Mucosa of stomach (tissue), 1 donor: ENCODE measurements around the gene ATP8A2.

Source experiments
- H3K27me3 ChIP-seq: one replicate; pipeline ENCODE4 v1.7.0; 2013; ENCODE audit warnings: mild to moderate bottlenecking, low read length; ENCODE audit not compliant: control insufficient read depth, insufficient read depth
- H3K36me3 ChIP-seq: one replicate; pipeline ENCODE4 v1.7.0; 2013; ENCODE audit warnings: low read length; ENCODE audit not compliant: control insufficient read depth, insufficient read depth
- H3K4me1 ChIP-seq: one replicate; pipeline ENCODE4 v1.7.0; 2013; ENCODE audit warnings: mild to moderate bottlenecking, low read length; ENCODE audit not compliant: control insufficient read depth, insufficient read depth
- H3K4me3 ChIP-seq: one replicate; pipeline ENCODE4 v1.7.0; 2013; ENCODE audit warnings: low read length
- H3K9ac ChIP-seq: one replicate; pipeline ENCODE4 v1.7.0; 2013; ENCODE audit warnings: mild to moderate bottlenecking, low read length, moderate library complexity
- H3K9me3 ChIP-seq: one replicate; pipeline ENCODE4 v1.7.0; 2013; ENCODE audit warnings: mild to moderate bottlenecking, low read length, moderate library complexity; ENCODE audit not compliant: control insufficient read depth
- donor health status: Pancreatic carcinoma.

ATP8A2 gene

DNA sequence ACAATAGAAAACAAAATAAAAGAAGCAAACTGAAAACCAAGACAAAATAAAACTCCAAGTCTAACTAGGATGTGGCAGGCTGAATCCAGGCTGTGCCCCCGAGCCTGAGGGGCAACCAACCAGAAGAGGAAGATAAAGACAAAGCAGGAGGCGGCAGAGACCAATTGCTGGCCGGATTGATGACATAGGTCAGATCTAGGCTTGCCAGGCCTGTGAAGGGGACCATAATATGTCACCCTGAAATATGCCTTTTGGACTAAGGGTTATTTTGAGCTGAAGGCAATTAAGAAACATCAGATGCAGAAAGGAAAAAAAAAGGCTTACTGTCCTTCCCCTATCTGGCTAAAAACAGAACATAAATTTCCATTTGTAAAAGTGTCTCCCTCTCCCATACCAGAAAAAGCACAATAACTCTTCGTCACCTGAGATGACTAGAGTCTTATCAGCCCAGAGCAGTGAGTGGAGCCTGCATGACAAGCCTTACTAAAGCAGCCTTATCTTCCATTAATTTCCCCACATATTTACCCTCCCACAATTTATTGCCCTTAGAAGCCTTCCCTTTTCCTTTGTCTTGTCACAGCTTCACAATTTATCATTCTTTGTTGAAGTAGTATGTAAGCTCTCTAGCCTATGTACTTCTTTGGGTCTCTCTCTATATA is 22.8 kb downstream of the ATP8A2 start:
- no peaks in the 10 kb centered on the region for H3K27me3 ChIP-seq
- no peak overlapping the region for H3K9ac ChIP-seq
- no peaks in the 10 kb centered on the region for H3K36me3 ChIP-seq
- H3K4me1 ChIP-seq = no peaks in the 10 kb centered on the region
- no peaks in the 10 kb centered on the region for H3K9me3 ChIP-seq
- no peak overlapping the region for H3K4me3 ChIP-seq

DNA sequence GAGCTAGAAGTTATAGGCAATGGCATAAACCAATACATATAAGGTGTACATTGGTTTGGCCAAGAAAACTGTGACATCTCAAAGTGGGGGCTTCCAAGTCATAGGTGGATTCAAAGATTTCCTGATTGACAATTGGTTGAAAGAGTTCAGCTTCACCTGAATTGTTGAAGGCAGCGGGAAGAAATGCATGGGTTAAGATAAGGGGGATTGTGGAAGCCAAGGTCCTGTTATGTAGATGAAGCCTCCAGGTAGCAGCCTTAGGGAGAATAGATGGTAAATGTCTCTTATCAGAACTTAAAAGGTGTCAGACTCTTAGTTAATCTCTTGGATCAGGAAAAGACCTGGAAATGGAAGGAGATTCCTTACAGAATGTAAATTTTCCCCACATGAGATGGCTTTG is 26.0 kb downstream of the ATP8A2 start:
- Histone ChIP-seq H3K36me3 (no peaks in the 10 kb centered on the region), H3K9ac (no peak overlapping the region), H3K4me1 (no peaks in the 10 kb centered on the region), H3K27me3 (no peaks in the 10 kb centered on the region), H3K4me3 (no peak overlapping the region), H3K9me3 (no peaks in the 10 kb centered on the region)

DNA sequence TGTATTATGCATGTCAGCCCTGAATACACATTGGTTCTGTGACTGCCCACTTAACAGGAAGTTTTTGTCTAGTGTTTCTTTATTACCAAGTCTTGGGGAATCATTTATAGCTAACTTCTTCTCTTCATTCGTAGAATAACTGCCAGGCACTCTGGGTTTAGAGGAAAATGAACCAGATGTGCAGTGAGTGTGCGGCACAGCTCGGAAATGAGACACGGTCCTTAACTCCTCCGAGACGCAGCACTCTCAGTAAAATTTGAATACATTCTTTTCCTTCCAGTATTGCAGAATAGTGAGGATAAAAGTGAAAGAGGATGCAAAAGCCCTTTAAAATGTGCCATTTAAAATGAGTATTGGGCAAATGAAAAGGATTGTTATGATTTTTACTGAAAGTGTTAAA is 29.2 kb downstream of the ATP8A2 start:
- H3K4me3 ChIP-seq = no peak overlapping the region
- H3K27me3 ChIP-seq = no peaks in the 10 kb centered on the region
- no peak overlapping the region for H3K9ac ChIP-seq
- no peaks in the 10 kb centered on the region for H3K4me1 ChIP-seq
- H3K36me3 ChIP-seq = no peaks in the 10 kb centered on the region
- H3K9me3 ChIP-seq = no peaks in the 10 kb centered on the region

DNA sequence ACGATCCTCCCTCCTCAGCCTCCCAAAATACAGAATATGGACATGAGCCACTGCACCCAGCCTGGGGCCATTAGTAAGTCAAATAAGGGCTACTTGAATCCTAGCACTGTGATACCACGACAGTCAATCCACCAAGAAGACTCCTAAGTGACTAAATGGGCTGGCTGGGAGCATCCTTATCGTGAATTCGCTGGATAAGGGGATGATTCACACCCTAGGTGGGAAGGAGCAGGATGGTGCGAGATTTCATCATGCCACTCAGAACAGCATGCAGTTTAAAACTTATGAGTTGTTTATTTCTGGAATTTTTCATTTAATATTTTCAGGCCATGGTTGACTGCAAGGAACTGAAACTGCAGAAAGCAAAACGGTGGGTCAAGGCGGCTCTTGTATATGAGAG is 30.2 kb downstream of the ATP8A2 start:
- Histone ChIP-seq H3K9ac (no peak overlapping the region), H3K4me3 (no peak overlapping the region), H3K9me3 (no peaks in the 10 kb centered on the region), H3K27me3 (no peaks in the 10 kb centered on the region), H3K36me3 (no peaks in the 10 kb centered on the region), H3K4me1 (no peaks in the 10 kb centered on the region)

DNA sequence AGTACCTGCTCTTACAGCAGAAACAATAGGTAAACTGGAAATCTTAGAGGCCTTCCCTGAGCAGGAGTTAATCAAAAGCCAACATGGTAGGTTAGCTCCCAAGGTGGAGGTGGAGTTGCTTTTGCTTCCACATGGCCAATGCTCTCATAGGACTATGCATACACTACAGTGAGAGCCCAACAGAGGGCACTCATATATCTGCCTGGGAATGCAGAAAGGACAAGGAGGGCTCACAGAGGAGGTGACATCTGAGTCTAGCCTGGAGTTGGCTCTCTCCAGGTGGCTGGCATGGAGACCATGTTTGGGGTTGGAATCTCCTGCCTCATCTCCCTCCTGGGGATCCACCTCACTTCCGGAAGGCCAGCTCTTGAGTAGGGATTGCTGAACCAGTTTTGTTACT is 34.6 kb downstream of the ATP8A2 start:
- H3K9me3 ChIP-seq = no peaks in the 10 kb centered on the region
- H3K4me1 ChIP-seq = no peaks in the 10 kb centered on the region
- no peak overlapping the region for H3K9ac ChIP-seq
- no peaks in the 10 kb centered on the region for H3K36me3 ChIP-seq
- H3K27me3 ChIP-seq = no peaks in the 10 kb centered on the region
- no peak overlapping the region for H3K4me3 ChIP-seq

DNA sequence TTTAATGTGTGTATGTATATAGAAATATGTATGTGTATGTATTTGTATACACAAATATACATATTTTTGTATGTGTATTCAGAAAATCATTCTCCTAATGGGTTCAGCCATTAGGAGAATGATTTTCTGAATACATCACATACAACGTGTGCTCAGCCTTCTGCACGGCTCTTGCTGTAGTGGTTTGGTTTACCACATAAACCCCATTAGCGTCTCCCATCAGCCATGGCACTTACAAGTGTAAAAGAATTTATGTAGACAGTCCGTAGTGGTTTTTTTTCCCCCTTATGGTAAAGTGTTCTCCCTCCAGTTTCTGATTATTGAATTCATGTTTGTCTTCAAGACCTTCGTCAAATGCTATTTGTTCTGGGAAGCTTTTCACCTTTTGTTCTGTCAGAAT is 38.2 kb downstream of the ATP8A2 start:
- H3K27me3 ChIP-seq = no peaks in the 10 kb centered on the region
- no peak overlapping the region for H3K9ac ChIP-seq
- no peaks in the 10 kb centered on the region for H3K9me3 ChIP-seq
- no peaks in the 10 kb centered on the region for H3K4me1 ChIP-seq
- H3K36me3 ChIP-seq = no peaks in the 10 kb centered on the region
- no peak overlapping the region for H3K4me3 ChIP-seq

DNA sequence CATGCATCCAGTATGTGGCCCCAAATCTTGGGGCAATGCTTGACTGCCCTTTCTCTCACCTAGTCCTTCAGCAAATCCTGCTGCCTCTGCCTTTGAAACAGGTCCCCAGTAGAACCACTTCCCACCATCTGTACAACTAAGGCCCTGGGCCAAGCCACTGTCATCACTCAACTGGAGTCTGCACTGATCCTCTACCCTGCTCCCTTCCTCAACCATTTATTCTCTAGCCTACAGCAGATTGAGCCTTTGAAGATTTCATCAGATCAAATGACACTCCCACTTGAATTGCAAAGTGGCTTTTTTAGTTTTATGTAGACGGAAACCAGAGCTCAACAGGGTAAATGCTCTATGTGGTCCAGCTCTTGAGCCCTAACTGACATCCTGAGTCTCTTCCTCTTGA is 43.5 kb downstream of the ATP8A2 start:
- H3K9ac ChIP-seq = no peak overlapping the region
- no peaks in the 10 kb centered on the region for H3K27me3 ChIP-seq
- no peaks in the 10 kb centered on the region for H3K4me1 ChIP-seq
- H3K36me3 ChIP-seq = no peaks in the 10 kb centered on the region
- H3K4me3 ChIP-seq = no peak overlapping the region
- no peaks in the 10 kb centered on the region for H3K9me3 ChIP-seq

DNA sequence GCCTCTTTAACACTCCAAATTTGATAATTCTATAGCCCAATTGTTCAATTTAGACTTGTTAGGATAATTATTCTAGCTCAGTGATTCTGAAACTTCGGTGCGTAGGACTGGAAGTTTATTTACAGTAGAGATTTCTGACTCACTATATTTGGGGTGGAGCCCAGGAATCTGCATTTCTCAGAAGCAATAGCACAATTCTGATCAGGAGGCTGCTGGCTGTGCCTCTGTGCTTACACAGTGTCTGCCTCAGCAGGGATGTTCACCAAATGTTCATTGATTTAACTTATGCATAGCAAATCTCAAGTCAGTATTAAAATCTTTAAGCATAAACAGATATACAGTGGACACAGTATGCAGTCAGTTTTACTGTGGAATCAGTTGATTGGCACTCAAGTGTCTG is 45.8 kb downstream of the ATP8A2 start:
- Histone ChIP-seq H3K9ac (no peak overlapping the region), H3K4me1 (no peaks in the 10 kb centered on the region), H3K9me3 (no peaks in the 10 kb centered on the region), H3K27me3 (no peaks in the 10 kb centered on the region), H3K36me3 (no peaks in the 10 kb centered on the region), H3K4me3 (no peak overlapping the region)

DNA sequence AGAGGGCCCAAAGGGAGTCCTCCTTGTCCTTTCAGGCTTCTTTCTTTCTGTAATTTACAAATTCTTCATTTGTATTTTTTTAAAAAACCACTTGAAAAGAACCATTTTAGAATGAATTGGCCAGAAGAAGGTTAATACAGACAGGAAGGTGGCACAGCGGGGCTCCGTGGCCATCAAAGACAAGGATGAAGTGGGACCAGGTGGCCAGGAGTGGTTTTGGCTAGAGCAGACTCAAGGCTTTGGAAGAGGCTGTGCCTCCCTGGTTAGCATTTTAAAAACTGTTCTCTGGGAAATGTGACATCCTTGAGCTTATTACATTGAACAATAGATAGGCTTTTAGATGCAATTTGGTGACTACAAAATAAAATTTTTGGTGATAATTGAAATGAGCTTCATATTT is 48.4 kb downstream of the ATP8A2 start:
- Histone ChIP-seq H3K9me3 (no peaks in the 10 kb centered on the region), H3K9ac (no peak overlapping the region), H3K4me1 (no peaks in the 10 kb centered on the region), H3K4me3 (no peak overlapping the region), H3K36me3 (no peaks in the 10 kb centered on the region), H3K27me3 (no peaks in the 10 kb centered on the region)

DNA sequence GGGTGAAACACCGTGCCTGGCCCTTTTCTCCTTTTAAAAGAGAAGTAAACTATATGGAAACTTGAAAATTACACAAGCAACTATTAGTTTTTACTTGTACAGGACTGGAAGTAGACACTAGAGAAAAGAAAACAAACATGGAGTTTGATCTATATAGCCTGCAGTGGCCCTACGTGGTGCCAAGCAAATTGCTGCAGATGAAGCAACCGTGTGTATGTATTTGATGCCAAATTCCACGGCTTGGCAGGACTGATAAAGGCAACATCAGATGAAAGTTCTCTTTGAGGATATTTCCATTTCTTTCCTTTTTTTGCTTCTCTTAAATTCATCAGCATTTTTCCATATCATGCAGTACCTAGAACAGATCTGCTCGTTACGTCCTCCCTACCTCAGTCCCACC is 49.8 kb downstream of the ATP8A2 start:
- Histone ChIP-seq H3K9me3 (no peaks in the 10 kb centered on the region), H3K27me3 (no peaks in the 10 kb centered on the region), H3K36me3 (no peaks in the 10 kb centered on the region), H3K4me1 (no peaks in the 10 kb centered on the region), H3K4me3 (no peak overlapping the region), H3K9ac (no peak overlapping the region)

DNA sequence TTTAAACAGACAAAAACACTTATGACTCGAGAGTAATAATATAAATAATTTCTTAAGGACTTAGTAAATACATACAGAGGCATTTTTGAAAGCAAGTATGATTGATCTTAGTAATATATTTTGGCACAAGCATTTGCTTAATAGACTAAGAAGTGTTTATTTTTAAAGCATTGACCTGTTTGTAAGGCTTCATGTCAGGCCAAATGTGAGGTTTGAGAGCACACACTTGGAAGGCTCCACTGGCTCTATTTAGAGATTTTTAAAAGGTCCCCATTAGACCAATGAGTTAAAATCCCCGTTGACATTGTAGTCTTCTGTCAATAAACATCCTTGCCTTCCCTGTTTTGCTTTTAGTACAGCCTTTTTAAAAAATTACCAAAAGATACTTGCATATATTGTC is 50.4 kb downstream of the ATP8A2 start:
- H3K9me3 ChIP-seq = no peaks in the 10 kb centered on the region
- H3K4me1 ChIP-seq = no peaks in the 10 kb centered on the region
- no peak overlapping the region for H3K4me3 ChIP-seq
- no peak overlapping the region for H3K9ac ChIP-seq
- no peaks in the 10 kb centered on the region for H3K36me3 ChIP-seq
- no peaks in the 10 kb centered on the region for H3K27me3 ChIP-seq

DNA sequence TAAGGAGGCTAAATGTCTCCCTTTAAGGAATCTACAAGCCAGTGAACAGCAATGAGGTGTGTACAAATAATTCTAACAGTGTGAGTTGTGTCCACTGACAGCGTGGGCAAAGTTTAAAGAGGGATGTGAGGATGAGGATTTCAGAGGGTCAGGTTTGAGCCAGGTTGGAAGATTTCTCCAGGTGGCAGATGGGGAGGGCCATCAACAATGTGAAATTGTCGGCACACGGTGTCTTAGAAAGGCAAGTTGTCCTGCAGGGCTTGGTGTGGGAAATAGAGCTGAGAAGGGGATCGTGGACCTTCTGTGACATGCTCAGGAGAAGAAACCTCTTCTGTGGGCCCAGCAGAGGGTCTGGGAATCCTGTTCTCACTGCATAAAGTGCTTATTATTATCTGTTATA is 52.1 kb downstream of the ATP8A2 start:
- Histone ChIP-seq H3K4me3 (no peak overlapping the region), H3K27me3 (no peaks in the 10 kb centered on the region), H3K4me1 (no peaks in the 10 kb centered on the region)

DNA sequence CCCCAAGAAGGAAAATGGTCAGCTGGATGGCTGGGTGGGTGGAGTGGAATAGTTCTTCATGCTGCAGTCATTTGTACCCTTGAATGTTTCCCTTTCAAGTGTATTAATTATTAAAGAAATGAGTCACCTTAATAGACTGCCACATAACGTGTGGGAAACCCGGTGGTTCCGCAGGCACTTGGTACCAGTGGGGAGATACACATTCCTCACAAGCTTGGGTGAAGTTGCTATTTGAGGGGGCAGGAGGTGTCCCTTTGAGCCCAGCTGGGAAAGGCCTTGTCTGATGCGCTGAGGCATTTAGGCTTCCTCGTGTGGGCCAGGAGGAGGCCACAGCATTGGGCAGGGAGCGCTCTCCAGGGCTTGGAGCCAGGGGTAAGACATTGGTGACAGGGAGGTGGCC is 57.7 kb downstream of the ATP8A2 start:
- Histone ChIP-seq H3K9me3 (no peaks in the 10 kb centered on the region), H3K4me3 (no peak overlapping the region), H3K27me3 (no peaks in the 10 kb centered on the region), H3K4me1 (no peaks in the 10 kb centered on the region), H3K36me3 (no peaks in the 10 kb centered on the region), H3K9ac (no peak overlapping the region)

More for the DNA sequence above, 52.1 kb downstream of the ATP8A2 start:
- Histone ChIP-seq H3K9ac (no peak overlapping the region), H3K9me3 (no peaks in the 10 kb centered on the region), H3K36me3 (no peaks in the 10 kb centered on the region)
